Esophagus muscularis mucosa (tissue), 4 donors: ENCODE measurements around the gene USP8. TPM values are rescaled to one million over a fixed set of nuclear protein-coding genes. Genes with fewer than 3 reads are reported as not detected.

Experiments
- DNase-seq: peaks from one replicate; pipeline ENCODE4 v3.0.0-alpha.2; 2017; ENCODE audit errors: extremely low spot score
- H3K27ac ChIP-seq, 4 donors: fragments of 200-600 bp; sonication (generic); replicated peaks in 1 of 4; 1 replicate in 3 of 4; 2 replicates in 1 of 4; pipeline ENCODE4 v1.5.1; 2016 to 2019; ENCODE audit warnings: mild to moderate bottlenecking in 1 of 4
- H3K27me3 ChIP-seq, 4 donors: fragments of 200-600 bp; sonication (generic); one replicate each; pipeline versions ENCODE4 v1.5.1 to v1.6.0; 2016 to 2019
- H3K36me3 ChIP-seq, 4 donors: fragments of 200-600 bp; sonication (generic); one replicate each; pipeline ENCODE4 v1.5.1; 2016 to 2019
- H3K4me1 ChIP-seq, 4 donors: fragments of 200-600 bp; sonication (generic); one replicate each; pipeline ENCODE4 v1.5.1; 2016 to 2019
- H3K4me3 ChIP-seq, 4 donors: fragments of 200-600 bp; sonication (generic); 1 replicate in 2 of 4; 2 replicates in 2 of 4; pipeline ENCODE4 v1.5.1; 2016 to 2019; ENCODE audit warnings: mild to moderate bottlenecking in 4 of 4, moderate library complexity in 1 of 4
- H3K9me3 ChIP-seq, 4 donors: fragments of 200-600 bp; sonication (generic); 1 replicate in 3 of 4; 2 replicates in 1 of 4; pipeline ENCODE4 v1.5.1; 2016 to 2019
- EP300 ChIP-seq: sonication (generic); formaldehyde crosslinking; IDR thresholded peaks from one replicate; pipeline ENCODE4 v1.6.1; 2017; ENCODE audit warnings: antibody characterized with exemption
- POLR2A ChIP-seq: fragments of 450-650 bp; IDR thresholded peaks from one replicate; pipeline ENCODE4 v1.6.1; 2017; ENCODE audit warnings: antibody characterized with exemption, moderate library complexity, mild to moderate bottlenecking, low read depth
- POLR2AphosphoS5 ChIP-seq, 2 donors: sonication (generic); formaldehyde crosslinking; IDR thresholded peaks; one replicate each; pipeline ENCODE4 v1.6.1; 2017; ENCODE audit warnings: antibody characterized with exemption in 2 of 2
- WGBS: methylation state at CpG from one replicate; pipeline ENCODE4 v1.1.5; 2018; 5-methylcytosine and 5-hydroxymethylcytosine counted together
- intact Hi-C: fragments of 100-400 bp; cut with DNase I; formaldehyde crosslinking; loops from one replicate; pipeline ENCODE4 v1.15.1; 2023
- total RNA-seq, 4 donors: library from RNA; depleted of rRNA; stranded (reverse); fragments of >200 nt; gene quantifications; one replicate each; pipeline versions ENCODE4 v1.1.0 to v1.2.1, GENCODE V29; 2016
- TF ChIP-seq, protein P1 (sequence below), 3 experiments: fragments of 200-600 bp in 2 of 3; fragments of 450-650 bp in 1 of 3; sonication (generic) in 2 of 3; IDR thresholded peaks; one replicate each; pipeline ENCODE4 v1.5.1; 2017 to 2019; ENCODE audit warnings: antibody characterized with exemption in 3 of 3, mild to moderate bottlenecking in 2 of 3, moderate library complexity in 1 of 3

The USP8 gene
- total RNA-seq, 4 donors from 2014 or later, result 38.2 to 44.6 (median 41.8) TPM

DNA sequence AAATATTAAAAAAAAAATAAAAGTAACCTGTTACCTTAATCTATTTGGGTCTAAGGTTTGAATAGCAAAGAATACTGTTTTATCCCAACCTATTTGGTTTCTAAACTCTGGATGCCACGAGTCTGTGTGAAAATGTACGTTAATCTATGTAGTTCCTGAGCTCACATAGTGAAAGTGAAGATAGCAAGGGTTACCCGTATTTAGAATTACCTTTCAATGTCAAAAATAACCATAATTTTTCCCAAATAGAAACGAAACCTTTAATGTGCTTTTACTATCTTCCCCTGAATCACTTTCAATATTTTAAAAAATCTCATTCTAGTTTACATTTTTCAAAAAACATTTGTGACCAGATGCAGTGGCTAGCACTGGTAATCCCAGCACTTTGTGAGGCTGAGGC is 128.0 kb downstream of the USP8 start:
- intact Hi-C loops, result no loop called here
- Histone ChIP-seq H3K27me3 (no peaks in the 10 kb centered on the region), H3K9me3 (no peaks in the 10 kb centered on the region), H3K36me3 (no peaks in the 10 kb centered on the region), H3K4me1 (no peaks in the 10 kb centered on the region), H3K4me3 (no peak overlapping the region), H3K27ac (no peak overlapping the region)
- WGBS, result 80% methylated on average over 4 of the region's 4 CpGs
- TF ChIP-seq, protein P1, sequence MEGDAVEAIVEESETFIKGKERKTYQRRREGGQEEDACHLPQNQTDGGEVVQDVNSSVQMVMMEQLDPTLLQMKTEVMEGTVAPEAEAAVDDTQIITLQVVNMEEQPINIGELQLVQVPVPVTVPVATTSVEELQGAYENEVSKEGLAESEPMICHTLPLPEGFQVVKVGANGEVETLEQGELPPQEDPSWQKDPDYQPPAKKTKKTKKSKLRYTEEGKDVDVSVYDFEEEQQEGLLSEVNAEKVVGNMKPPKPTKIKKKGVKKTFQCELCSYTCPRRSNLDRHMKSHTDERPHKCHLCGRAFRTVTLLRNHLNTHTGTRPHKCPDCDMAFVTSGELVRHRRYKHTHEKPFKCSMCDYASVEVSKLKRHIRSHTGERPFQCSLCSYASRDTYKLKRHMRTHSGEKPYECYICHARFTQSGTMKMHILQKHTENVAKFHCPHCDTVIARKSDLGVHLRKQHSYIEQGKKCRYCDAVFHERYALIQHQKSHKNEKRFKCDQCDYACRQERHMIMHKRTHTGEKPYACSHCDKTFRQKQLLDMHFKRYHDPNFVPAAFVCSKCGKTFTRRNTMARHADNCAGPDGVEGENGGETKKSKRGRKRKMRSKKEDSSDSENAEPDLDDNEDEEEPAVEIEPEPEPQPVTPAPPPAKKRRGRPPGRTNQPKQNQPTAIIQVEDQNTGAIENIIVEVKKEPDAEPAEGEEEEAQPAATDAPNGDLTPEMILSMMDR (IDR thresholded peaks at IDR 0.05), result no peak
- no peak for DNase-seq

DNA sequence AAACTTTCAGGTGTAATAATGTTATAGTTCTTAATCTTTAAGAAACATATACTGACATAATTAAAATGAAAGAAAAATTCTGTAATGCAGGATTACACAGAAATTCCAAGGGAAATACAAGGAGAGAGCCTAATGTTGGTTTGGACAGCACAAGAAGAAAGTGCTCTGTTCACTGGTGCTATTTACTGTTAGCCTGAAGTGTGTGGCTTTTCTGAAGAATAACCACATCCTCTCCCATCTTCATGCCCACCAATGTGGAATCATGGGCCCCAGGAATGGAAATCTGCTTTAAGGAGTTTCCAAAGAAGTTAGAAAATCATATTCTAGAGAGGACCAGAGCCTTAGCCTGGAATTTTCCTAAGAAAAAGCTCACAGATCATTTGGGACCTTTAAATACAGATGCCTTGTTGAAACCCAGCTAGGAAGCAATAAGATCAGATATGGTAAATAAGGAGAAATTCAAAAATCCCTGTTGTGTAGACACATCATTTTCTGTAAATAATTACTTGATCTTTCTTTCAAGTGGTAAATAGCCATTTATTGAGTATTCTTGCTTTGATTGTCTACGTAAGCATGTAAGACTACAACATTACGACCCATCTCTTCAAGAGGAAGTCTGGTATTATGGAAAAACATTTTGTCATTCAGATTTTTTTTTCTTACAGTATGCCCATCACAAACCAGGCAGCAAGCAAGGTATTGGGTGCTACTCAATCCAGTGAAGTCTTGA is 132.6 kb downstream of the USP8 start:
- no peaks in the 10 kb centered on the region for H3K9me3 ChIP-seq
- peaks cover 12 to 42% (median 22%) of the 10 kb centered on the region in 4 donors for H3K36me3 ChIP-seq
- no peaks in the 10 kb centered on the region for H3K4me1 ChIP-seq
- intact Hi-C loops, result no loop called here
- TF ChIP-seq POLR2A, result no peak
- TF ChIP-seq, protein P1 (IDR thresholded peaks at IDR 0.05), result no peak
- H3K4me3 ChIP-seq, result no peak overlapping the region
- no peak overlapping the region for H3K27ac ChIP-seq
- 95% methylated on average over 2 of the region's 2 CpGs for whole genome bisulfite sequencing
- H3K27me3 ChIP-seq, result no peaks in the 10 kb centered on the region
- no peak for DNase-seq

DNA sequence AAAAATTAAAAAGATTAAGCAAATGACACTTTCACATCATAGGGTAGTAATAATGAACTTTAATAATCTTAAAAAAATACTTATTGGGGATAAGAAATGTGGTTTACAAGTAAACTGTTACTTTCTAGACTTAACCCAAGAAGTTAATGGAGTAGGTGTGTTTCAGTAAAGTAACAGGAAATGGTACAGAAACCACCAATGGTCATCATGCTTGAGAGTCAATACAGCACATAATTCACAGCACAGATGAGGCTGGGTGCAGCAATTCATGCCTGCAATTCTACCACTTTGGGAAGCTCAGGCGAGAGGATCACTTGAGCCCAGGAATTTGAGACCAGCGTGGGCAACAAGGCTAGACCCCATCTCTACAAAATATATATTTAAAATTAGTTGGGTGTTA is 133.8 kb downstream of the USP8 start:
- 85% methylated on average over 2 of the region's 2 CpGs for WGBS
- Histone ChIP-seq H3K4me1 (no peaks in the 10 kb centered on the region), H3K4me3 (no peak overlapping the region), H3K27ac (no peak overlapping the region), H3K36me3 (peaks cover 17 to 53% (median 32%) of the 10 kb centered on the region in 4 donors), H3K27me3 (no peaks in the 10 kb centered on the region), H3K9me3 (no peaks in the 10 kb centered on the region)
- intact Hi-C loops, result no loop called here
- DNase-seq, result no peak
- TF ChIP-seq, protein P1 (IDR thresholded peaks at IDR 0.05), result no peak
- TF ChIP-seq POLR2AphosphoS5 (IDR thresholded peaks at IDR 0.05), result no peak
- TF ChIP-seq EP300, result no peak
- no peak for TF ChIP-seq POLR2A

DNA sequence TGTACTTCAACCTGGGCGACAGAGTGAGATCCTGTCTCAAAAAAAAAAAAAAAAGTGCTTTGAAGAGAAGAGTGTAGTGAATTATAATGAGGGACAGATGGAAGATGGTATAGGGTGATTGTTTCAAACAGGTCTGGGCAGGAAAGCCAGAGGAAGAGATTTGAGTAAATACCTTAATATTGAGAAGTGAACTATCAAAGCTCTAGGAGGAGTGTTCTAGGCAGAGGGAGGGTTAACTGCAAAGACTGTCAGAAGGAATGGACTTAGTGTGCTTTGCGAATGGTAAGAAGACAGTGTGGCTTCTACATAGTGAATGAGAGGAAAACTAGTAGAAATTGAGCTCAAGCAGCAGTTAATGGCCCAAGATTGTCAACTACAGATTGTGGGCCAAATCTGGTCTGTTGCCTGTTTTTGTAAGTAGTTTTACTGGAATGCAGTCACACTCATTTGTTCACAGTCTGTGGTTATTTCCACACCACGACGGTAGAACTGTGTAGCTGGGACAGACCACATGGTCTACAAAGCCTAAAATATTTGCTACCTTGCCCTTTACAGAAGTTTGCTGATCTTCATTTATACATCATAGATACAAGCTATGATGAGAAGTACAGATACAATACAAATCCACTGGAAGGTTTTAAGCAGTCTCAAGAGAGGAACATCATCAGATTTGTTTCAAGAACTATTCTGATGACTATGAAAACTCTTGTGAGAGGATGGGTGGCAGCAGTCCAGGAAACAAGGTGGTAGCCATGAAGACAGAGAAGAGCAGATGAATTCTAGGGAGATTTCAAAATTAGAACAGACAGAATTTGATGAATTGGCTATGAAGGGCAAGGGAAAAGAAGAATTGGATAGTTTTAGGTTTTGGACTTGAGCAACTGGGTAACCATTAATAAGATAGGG is 138.8 kb downstream of the USP8 start:
- 79% methylated on average over 4 of the region's 4 CpGs for WGBS
- no peak for DNase-seq
- intact Hi-C loops, result no loop called here
- Histone ChIP-seq H3K27me3 (no peaks in the 10 kb centered on the region), H3K4me1 (no peaks in the 10 kb centered on the region), H3K27ac (no peak overlapping the region), H3K36me3 (peaks cover 22 to 83% (median 55%) of the 10 kb centered on the region in 4 donors), H3K9me3 (no peaks in the 10 kb centered on the region), H3K4me3 (no peak overlapping the region)
- TF ChIP-seq POLR2AphosphoS5 (IDR thresholded peaks at IDR 0.05), result no peak
- TF ChIP-seq, protein P1 (IDR thresholded peaks at IDR 0.05), result no peak
- TF ChIP-seq POLR2A, result no peak
- TF ChIP-seq EP300, result no peak
